CMK (cell line): ENCODE results near the gene INHBC.

Experiments
- DNase-seq: peaks from one replicate; pipeline ENCODE4 v3.0.0-alpha.2; 2010; ENCODE audit warnings: low read depth

INHBC gene

DNA sequence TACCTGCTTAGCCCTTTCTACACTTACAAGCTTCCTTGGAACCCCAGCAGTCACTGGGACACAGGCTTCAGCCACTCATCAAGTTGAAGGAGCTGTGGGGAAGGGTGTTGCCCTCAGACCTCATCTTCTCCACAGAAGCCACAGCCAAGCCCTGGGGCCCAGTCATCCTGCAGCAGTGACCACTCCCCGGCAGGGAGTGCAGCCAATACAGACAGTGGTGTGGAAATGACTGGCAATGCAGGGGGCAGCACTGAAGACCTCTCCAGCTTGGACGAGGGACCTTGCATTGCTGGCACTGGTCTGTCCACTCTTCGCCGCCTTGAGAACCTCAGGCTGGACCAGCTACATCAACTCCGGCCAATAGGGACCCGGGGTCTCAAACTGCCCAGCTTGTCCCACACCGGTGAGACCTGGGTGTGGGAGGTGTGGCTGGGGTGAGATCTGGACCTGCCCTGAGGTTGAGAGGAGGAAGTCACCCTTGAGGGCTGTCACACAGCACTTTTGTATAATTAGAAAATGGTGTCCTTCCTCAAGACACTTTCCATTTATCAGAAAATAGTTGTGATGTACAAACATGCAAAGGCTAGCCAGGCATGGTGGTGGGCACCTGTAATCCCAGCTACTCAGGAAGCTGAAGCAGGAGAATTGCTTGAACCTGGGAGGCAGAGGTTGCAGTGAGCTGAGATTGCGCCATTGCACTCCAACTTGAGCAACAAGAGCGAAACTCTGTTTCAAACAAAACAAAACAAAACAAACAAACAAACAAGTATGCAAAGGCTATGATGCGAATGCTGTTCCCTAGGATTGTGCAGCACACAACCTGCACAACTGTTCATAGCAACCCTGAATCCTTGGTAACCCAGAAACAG, 34.9 kb downstream of the INHBC start:
- DNase-seq: no peak

GRCh38 chr12:57470286-57470969, 35.8 kb downstream of the INHBC start:
- no peak for DNase-seq

- DNase-seq: no peak
Measured at GRCh38 chr12:57470970-57471656, 36.5 kb downstream of the INHBC start.

DNA sequence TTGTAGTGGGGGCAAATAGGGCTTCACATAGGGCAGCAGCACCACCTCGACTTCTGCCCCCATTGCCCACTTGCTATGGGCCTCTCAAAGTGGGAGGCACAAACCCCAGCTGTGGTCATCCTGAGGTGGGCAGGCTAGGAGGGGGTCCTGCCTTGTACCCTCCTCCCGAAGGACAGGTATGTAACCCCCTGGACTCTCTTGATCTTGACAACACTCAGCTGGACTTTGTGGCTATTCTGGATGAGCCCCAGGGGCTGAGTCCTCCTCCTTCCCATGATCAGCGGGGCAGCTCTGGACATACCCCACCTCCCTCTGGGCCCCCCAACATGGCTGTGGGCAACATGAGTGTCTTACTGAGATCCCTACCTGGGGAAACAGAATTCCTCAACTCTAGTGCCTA, 37.1 kb downstream of the INHBC start:
- DNase-seq: no peak

GRCh38 chr12:57472391-57472790, 37.8 kb downstream of the INHBC start:
- DNase-seq: no peak

- DNase-seq: no peak
Measured at GRCh38 chr12:57473392-57473791, 38.8 kb downstream of the INHBC start.

- DNase-seq: no peak
Measured at GRCh38 chr12:57473886-57474285, 39.3 kb downstream of the INHBC start.

DNA sequence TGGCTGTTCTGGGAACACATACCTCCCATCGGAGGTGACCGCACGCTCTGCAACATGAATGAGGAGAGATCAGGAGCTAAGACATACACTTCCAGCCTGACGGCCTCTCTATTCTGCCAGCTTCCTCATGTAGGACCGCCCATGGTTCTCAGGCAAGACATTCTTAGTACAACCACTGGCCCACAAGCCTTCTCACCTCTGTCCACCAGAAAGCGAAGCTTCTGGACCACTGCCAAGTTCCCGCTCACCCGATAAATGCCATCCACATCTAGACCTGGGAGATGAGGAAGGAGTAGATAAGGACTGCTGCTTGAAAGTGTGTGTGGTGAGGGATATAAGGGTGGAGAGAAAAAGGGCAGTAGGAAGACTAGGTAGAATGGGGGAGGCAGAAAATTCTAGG, 39.8 kb downstream of the INHBC start:
- no peak for DNase-seq

DNA sequence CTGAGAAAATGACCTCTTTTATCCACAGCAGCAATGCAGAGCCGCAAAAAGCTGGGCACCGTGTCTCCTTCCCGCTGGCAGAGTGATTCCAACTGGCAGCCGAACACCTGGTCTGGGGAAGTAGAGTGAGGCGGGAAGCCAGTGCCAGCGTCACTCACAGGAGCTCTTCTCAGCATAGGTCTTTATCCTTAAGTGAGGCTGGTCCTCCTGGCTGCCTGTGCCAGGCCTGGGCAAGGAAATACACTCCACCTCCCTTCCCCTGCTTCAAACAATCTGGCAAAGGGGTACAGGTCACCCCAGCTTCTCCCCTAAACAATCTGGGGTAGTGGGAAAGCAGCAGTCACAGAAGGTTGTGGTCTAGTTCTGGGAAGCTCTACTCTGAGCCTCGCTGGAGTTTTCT, 40.3 kb downstream of the INHBC start:
- no peak for DNase-seq

DNA sequence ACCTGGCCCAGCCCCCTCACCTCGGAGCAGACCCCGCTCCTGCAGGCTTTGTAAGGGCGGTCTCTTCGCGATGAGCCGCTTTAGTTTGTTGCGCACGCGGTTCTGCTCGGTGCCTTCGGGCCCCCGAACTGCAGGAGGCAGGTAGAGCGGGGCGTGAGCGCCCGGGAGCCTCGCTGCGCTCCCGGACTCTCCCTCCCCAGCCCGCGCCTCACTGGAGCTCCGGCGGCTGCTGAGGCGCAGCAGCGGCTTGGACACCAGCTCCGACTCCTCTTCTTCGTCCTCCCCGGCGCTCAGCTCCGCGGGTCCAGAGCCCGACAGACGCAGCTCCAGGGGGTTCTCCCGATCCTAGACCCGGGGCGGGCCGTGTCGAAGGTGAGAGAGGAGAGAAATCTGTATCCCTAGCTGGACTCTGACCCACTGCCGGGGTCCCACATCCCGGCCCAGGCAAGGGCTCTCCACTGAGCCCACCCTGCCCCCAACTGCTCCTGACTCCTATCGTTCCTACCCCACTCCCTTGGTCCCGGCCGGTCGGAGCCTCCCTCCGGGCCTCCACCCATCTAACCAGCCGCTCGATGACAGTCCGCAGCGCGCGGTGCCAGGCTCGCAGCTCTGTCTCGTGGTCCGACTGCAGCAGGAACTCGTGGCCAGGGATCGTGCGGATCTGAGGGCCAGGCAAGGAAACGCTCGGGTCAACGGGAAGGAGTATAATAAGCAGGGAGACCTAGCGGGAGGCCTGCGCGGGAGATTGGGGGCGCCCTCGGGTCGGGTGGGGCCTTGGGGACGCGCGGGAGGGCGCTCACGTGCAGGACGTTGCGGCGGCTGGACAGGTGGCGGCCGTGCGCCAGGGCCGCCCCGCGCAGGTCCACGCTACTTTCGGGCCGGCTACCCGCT, 40.9 kb downstream of the INHBC start:
- no peak for DNase-seq

DNA sequence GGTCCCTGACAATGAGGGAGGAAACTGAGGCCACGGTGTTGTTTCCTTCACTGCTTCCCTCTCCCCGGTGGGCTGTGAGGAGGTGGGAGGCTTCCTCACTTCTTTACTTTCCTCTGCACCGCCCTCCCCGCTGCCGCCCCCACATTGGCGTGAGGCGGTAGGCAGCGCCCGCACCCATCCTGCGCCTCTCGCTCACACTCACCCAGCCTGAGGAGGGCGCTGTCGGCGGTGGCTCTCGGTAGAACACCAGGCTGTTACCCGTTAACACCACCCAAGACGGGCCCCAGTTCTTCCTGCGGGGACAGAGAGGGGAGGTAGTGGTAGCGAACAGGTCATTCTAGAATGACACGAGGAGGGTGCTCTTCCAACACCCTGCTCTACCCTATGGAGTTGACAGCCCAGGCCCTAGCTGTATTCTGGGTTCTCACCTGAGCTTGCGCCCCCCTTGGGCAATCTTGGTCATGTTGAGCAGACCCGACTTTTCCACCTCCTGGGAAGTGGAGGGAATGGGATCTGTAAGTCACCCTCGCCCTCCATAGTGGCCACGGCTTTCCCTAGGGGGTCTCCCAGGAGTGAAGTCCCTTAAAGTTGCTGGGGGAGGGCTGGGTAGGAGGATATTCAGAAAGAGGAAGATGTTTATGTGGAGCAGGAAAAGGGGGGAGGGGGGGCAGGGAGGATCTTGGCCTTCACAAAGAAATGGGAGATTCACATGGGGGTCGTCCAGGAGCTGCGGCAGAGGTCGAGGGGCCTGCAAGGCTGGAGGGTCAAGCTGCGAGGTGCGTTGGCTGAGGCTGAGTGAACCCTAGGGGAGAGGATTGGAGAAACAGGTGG, 41.8 kb downstream of the INHBC start:
- no peak for DNase-seq

- no peak for DNase-seq
Measured at GRCh38 chr12:57476993-57477709, 42.6 kb downstream of the INHBC start.

- no peak for DNase-seq
Measured at GRCh38 chr12:57477710-57478681, 43.4 kb downstream of the INHBC start.

GRCh38 chr12:57479043-57479375, 44.4 kb downstream of the INHBC start:
- no peak for DNase-seq

DNA sequence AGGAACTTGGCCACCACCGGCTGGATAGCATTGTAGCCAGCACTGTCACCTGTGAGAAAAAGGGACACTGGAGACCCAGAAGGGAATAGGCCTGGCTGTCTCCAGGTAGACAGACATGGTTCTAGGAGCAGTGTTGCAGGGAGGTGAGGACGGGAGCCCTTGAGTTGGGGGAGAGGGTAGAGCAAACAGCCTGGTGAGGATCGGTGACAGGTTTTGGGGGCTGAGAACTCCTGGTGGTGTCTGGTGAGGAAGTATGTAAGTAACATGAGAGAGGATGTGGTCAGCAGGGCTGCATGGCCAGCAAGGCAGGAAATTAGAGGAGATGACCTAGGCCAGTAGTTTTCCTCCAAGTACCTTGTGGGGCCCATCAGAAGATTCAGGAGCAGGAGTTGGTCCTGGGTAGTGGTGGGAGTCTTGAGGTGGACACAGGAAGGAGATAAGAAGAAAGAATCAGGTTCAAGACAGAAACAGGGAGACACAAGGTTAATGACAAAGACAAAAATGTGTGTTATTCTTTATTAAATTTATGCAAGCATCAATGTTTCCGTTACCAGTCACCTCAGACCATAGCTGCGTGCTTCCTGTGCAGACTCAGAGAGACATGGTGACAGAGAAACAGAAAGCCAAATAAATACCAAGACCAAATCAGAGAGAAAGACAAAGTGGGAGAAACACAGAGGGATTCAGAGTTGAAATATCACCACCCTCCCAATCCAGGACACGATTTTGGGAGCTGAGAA, 45.0 kb downstream of the INHBC start, which contains the start of gene ARHGAP9:
Gene ARHGAP9, minus strand, starts transcription at position 491 of the 740 bp plus-strand sequence. Its CDS starts 460 bp downstream, at position 31.
- no peak for DNase-seq

DNA sequence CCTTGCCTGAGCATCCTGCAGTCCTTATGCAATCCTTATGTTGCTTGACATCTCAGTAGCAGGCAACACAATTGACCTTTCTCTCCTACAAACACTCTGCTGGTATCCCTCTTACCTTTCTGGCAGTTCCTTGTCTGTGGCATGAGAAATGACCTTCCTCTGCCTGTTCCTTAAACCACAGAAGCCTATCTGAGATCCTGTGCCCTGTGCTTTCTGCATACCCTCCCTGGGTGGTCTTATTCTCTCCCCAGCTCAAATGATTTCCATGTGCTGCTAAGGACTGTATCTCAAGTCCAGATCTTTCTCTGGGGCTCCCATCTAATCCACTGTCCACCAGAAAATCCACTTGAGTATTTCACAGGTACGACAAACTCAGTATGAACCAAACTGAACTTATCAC, 47.1 kb downstream of the INHBC start:
- DNase-seq: no peak

DNA sequence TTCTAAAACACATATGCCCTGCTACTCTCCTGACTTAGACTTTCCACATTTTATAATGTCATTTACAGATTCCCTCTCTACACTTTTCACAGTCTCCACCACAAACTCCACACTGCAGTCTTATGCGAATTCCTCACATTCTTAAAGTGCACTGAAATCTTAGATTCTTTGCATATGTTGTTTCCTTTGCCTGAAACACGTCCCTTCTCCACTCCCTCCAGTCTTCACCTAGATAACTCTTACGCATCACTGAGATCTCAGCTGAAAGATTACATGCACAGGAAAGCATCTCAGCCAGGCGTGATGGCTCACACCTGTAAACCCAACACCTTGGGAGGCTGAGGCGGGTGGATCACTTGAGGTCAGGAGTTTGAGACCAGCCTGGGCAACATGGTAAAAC, 48.9 kb downstream of the INHBC start:
- no peak for DNase-seq

GRCh38 chr12:57485695-57486094, 51.1 kb downstream of the INHBC start:
- no peak for DNase-seq
